Choroid plexus epithelial cell (primary cell): Measurements from ENCODE around the gene SLC4A1.
"Not testable (repeated sequence)": the region's sequence is repeated elsewhere in the genome, so short reads cannot be mapped to it uniquely, and the experiment has no call there.

Experiments used
- DNase-seq: peaks from one replicate; pipeline ENCODE4 v3.0.0-alpha.2; 2010; ENCODE audit warnings: low read depth
- H3K4me3 ChIP-seq: 2 replicates; pipeline ENCODE4 v1.5.1; 2011; ENCODE audit warnings: low read depth, mild to moderate bottlenecking, control low read depth, low read length, moderate library complexity
- CTCF ChIP-seq: conservative IDR thresholded peaks from 2 replicates; pipeline ENCODE4 v1.5.1; 2011; ENCODE audit warnings: low read depth, mild to moderate bottlenecking, control low read depth, inconsistent platforms, low read length, moderate library complexity

SLC4A1 gene

GRCh38 chr17:44251062-44251461, 16.9 kb downstream of the SLC4A1 start:
- DNase-seq, result no peak
- H3K4me3 ChIP-seq, result no peak overlapping the region
- no peak for TF ChIP-seq CTCF

GRCh38 chr17:44249501-44250246, 18.3 kb downstream of the SLC4A1 start:
- H3K4me3 ChIP-seq, result no peak overlapping the region
- no peak for DNase-seq
- no peak for TF ChIP-seq CTCF

- DNase-seq, result no peak
- no peak overlapping the region for H3K4me3 ChIP-seq
- no peak for TF ChIP-seq CTCF
These were observed 19.8 kb downstream of the SLC4A1 start for GRCh38 chr17:44247876-44248736.

GRCh38 chr17:44247440-44247841, 20.5 kb downstream of the SLC4A1 start:
- no peak for DNase-seq
- no peak overlapping the region for H3K4me3 ChIP-seq
- TF ChIP-seq CTCF, result no peak

GRCh38 chr17:44241106-44241624, 26.8 kb downstream of the SLC4A1 start:
- no peak for TF ChIP-seq CTCF
- H3K4me3 ChIP-seq, result no peak overlapping the region
- DNase-seq, result no peak

GRCh38 chr17:44237886-44238285, 30.0 kb downstream of the SLC4A1 start:
- H3K4me3 ChIP-seq, DNase-seq: not testable (repeated sequence)

GRCh38 chr17:44236444-44236991, 31.4 kb downstream of the SLC4A1 start:
- DNase-seq, result no peak
- H3K4me3 ChIP-seq, result no peak overlapping the region
- TF ChIP-seq CTCF, result no peak
